ENCODE measurements around the gene REPS2. TPM values are rescaled to one million over a fixed set of nuclear protein-coding genes. Genes with fewer than 3 reads are reported as not detected.
A peak's percentile ranks its signal among the peaks of the same experiment; 100 is the strongest.

The REPS2 gene
- total RNA-seq, 1 donor = 1.7 TPM

- no peak for TF ChIP-seq CTCF (IDR thresholded peaks at IDR 0.05; ENCODE audit: insufficient read depth, low read length)
- H3K4me3 ChIP-seq (ENCODE audit: low read depth, low read length) = no peak overlapping the region
- DNase-seq (ENCODE audit: low read depth) = no peak
Measured at GRCh38 chrX:16931371-16931770, 15.1 kb upstream of the REPS2 start.

GRCh38 chrX:16931855-16932575, 14.4 kb upstream of the REPS2 start:
- no peak for TF ChIP-seq CTCF (IDR thresholded peaks at IDR 0.05; ENCODE audit: insufficient read depth, low read length)
- DNase-seq (ENCODE audit: low read depth) = no peak
- no peak overlapping the region for H3K4me3 ChIP-seq (ENCODE audit: low read depth, low read length)

- H3K4me3 ChIP-seq (ENCODE audit: low read depth, low read length) = no peak overlapping the region
- no peak for DNase-seq (ENCODE audit: low read depth)
- no peak for TF ChIP-seq CTCF (IDR thresholded peaks at IDR 0.05; ENCODE audit: insufficient read depth, low read length)
Measured at GRCh38 chrX:16934185-16934584, 12.3 kb upstream of the REPS2 start.

- TF ChIP-seq CTCF (IDR thresholded peaks at IDR 0.05; ENCODE audit: insufficient read depth, low read length) = no peak
- peak overlapping the region; percentile 57 for H3K4me3 ChIP-seq (ENCODE audit: low read depth, low read length)
- DNase-seq (ENCODE audit: low read depth) = no peak
Measured at GRCh38 chrX:16946971-16947562, 609 bp downstream of the REPS2 start.

GRCh38 chrX:16950423-16950822, 4.0 kb downstream of the REPS2 start:
- TF ChIP-seq CTCF (IDR thresholded peaks at IDR 0.05; ENCODE audit: insufficient read depth, low read length) = no peak
- no peak for DNase-seq (ENCODE audit: low read depth)
- no peak overlapping the region for H3K4me3 ChIP-seq (ENCODE audit: low read depth, low read length)

GRCh38 chrX:16953606-16954211, 7.3 kb downstream of the REPS2 start:
- no peak for DNase-seq (ENCODE audit: low read depth)
- no peak for TF ChIP-seq CTCF (IDR thresholded peaks at IDR 0.05; ENCODE audit: insufficient read depth, low read length)
- H3K4me3 ChIP-seq (ENCODE audit: low read depth, low read length) = no peak overlapping the region

Measured in fibroblast of the aortic adventitia (primary cell).